Erythroblast (primary cell): ENCODE measurements around the gene NSUN3.
"Not testable (repeated sequence)": the region's sequence is repeated elsewhere in the genome, so short reads cannot be mapped to it uniquely, and the experiment has no call there.

Experiments used
- DNase-seq, 2 experiments: peaks; one replicate each; lab custom pipeline; 2025; lab: John Stamatoyannopoulos, UW
- GATA1 ChIP-seq: IDR thresholded peaks from 2 replicates; pipeline ENCODE4 v1.6.1; 2011; ENCODE audit warnings: low read depth, mild to moderate bottlenecking, control low read depth, low read length, moderate library complexity
- POLR2A ChIP-seq: IDR thresholded peaks from 2 replicates; pipeline ENCODE4 v1.6.1; 2011; ENCODE audit warnings: mild to moderate bottlenecking, low read length

The NSUN3 gene

GRCh38 chr3:94061297-94061696, 1.6 kb upstream of the NSUN3 start:
- no peak for DNase-seq

DNA sequence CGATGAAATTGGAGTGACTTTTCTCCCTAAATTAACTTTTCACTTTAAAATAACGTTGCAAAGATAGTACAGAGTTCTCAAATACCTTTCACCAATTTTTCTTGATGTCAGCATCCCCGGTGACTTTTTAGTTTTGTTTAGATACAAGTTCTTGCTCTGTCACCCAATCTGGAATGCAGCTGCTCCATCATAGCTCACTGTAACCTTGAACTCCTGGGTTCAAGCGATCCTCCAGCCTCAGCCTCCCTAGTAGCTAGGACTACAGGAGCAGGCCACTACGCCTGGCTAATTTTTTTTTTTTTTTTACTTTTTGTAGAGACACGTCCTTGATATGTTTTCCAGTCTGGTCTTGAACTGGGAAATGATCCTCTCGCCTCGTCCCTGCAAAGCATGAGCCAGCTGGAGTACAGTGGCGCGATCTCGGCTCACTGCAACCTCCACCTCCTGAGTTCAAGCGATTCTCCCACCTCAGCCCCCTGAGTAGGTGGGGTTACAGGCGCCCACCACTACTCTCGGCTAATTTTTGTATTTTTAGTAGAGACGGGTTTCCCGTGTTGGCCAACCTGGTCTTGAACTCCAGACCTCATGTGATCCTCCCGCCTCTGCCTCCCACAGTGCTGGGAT, 747 bp downstream of the NSUN3 start:
- no peak for TF ChIP-seq GATA1
- no peak for TF ChIP-seq POLR2A
- peak; percentile 49 to 73 for DNase-seq

More at GRCh38 chr3:94061297-94061696, 1.6 kb upstream of the NSUN3 start:
- TF ChIP-seq GATA1 (no peak), POLR2A (no peak)

GRCh38 chr3:94064243-94064860, 1.5 kb downstream of the NSUN3 start:
- TF ChIP-seq POLR2A (no peak), GATA1 (no peak)
- DNase-seq: peak; percentile 60 to 71

GRCh38 chr3:94065122-94065521, 2.3 kb downstream of the NSUN3 start:
- TF ChIP-seq POLR2A (no peak), GATA1 (no peak)
- peak in 1 of 2 experiments; percentile 32 for DNase-seq

DNA sequence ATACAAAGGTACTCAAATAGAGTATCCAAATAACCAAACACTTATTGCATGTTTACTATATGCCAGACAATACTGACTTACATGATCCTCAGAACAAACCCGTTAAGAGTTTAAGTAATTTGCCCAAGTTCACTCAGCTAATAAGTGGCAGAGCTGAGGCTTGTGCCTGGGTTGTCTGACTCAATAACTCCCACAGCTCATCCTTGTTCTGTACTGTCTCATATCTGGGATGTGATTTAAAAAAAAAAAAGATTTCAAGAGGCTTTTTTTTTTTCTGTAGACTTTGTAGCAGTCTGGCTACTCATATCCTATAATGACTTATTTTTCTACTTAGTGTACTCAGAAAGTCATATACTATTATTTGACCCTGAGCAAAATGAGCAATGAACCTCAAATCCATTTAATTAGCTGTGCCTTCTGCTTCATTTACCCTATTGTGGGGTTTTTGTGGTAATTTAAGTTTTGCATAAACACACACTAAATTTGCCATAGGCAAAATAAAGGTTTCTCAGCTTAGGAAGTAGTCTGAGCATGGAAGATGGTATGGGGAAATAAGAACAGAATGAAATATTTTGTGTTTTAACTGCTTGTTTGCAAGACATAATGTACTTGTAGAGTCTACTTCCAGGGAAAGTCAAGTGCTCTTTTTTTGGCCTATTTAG, 3.1 kb downstream of the NSUN3 start:
- TF ChIP-seq GATA1 (no peak), POLR2A (no peak)
- peak in 1 of 2 experiments; percentile 19 for DNase-seq

- TF ChIP-seq GATA1 (no peak), POLR2A (no peak)
- DNase-seq: no peak
These were observed 3.9 kb downstream of the NSUN3 start for GRCh38 chr3:94066506-94067500.

GRCh38 chr3:94069194-94069813, 6.4 kb downstream of the NSUN3 start:
- no peak for TF ChIP-seq GATA1
- no peak for TF ChIP-seq POLR2A
- DNase-seq: peak; percentile 18 to 34

- DNase-seq: no peak
- TF ChIP-seq GATA1: no peak
- TF ChIP-seq POLR2A: no peak
These were observed 7.6 kb downstream of the NSUN3 start for GRCh38 chr3:94070341-94070911.

DNA sequence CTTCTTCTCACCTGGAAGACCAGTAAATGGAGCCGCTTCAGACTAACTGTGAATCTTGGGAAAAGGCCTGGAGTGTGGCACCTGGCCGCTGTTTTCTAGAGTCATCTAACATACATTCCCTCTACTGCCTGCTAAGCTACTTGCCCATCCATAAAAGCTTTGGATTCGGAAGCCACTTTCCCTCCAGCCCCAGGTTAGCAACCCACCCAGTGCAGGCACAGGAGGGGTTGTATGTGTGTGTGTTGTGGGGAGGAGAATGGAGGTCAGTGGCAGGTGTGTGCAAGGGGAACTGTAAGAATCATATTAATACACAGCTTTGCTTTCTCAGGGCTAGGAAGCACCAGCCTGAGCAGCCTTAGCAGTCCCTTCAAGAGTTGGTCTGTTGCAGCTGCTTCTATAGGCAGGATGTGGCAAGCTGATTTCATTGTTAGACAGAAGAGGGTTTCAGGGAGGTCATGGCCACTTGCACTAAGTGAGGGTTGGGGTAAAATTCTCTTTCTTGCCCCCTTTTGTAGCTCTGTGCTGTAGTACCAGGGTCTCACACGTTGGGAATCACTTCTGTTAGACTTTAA, 8.9 kb downstream of the NSUN3 start:
- no peak for DNase-seq

GRCh38 chr3:94076055-94076454, 13.2 kb downstream of the NSUN3 start:
- DNase-seq: no peak
- TF ChIP-seq POLR2A (no peak), GATA1 (no peak)

More for the DNA sequence above, 8.9 kb downstream of the NSUN3 start:
- TF ChIP-seq POLR2A (no peak), GATA1 (no peak)

GRCh38 chr3:94080552-94080951, 17.7 kb downstream of the NSUN3 start:
- not testable (repeated sequence) for DNase-seq

GRCh38 chr3:94081884-94082283, 19.0 kb downstream of the NSUN3 start:
- no peak for DNase-seq
- TF ChIP-seq POLR2A: no peak
- no peak for TF ChIP-seq GATA1
